Measurements from ENCODE around the gene FLACC1. TPM values are rescaled to one million over a fixed set of nuclear protein-coding genes. Genes with fewer than 3 reads are reported as not detected.

Gene FLACC1
- total RNA-seq, 4 donors from 2014 or later: 0.42 to 0.69 (median 0.59) TPM; not detected in 1

- no peak for DNase-seq (ENCODE audit: low spot score in 2 of 2)
- no peak overlapping the region for H3K4me3 ChIP-seq (ENCODE audit: low read depth, poor library complexity, severe bottlenecking)
- TF ChIP-seq CTCF (IDR thresholded peaks at IDR 0.05): no peak
- TF ChIP-seq POLR2A (IDR thresholded peaks at IDR 0.05): no peak
- 82 to 89% methylated on average over 3 of the region's 3 CpGs for WGBS, 2 donors
- intact Hi-C loops (cut with DNase I; ENCODE audit: low total_unique reads): no loop called here
Measured at GRCh38 chr2:201280191-201281040, 76.7 kb downstream of the FLACC1 start.

GRCh38 chr2:201279079-201279478 lies 78.1 kb downstream of the FLACC1 start:
- DNase-seq (ENCODE audit: low spot score in 2 of 2): no peak
- H3K4me3 ChIP-seq (ENCODE audit: low read depth, poor library complexity, severe bottlenecking): no peak overlapping the region
- TF ChIP-seq CTCF (IDR thresholded peaks at IDR 0.05) (no peak), POLR2A (IDR thresholded peaks at IDR 0.05) (no peak)
- 79 to 89% methylated on average over 1 of the region's 1 CpG for WGBS, 2 donors
- intact Hi-C loops (cut with DNase I; ENCODE audit: low total_unique reads): no loop called here

- intact Hi-C loops (cut with DNase I; ENCODE audit: low total_unique reads): no loop called here
- TF ChIP-seq POLR2A (IDR thresholded peaks at IDR 0.05) (no peak), CTCF (IDR thresholded peaks at IDR 0.05) (no peak)
- DNase-seq (ENCODE audit: low spot score in 2 of 2): no peak
- H3K4me3 ChIP-seq (ENCODE audit: low read depth, poor library complexity, severe bottlenecking): no peak overlapping the region
- WGBS, 2 donors: 89 to 93% methylated on average over 6 of the region's 6 CpGs
Measured at GRCh38 chr2:201276511-201276910, 80.6 kb downstream of the FLACC1 start.

- DNase-seq (ENCODE audit: low spot score in 2 of 2): no peak
- no peak overlapping the region for H3K4me3 ChIP-seq (ENCODE audit: low read depth, poor library complexity, severe bottlenecking)
- WGBS, 2 donors: 68 to 86% methylated on average over 5 of the region's 5 CpGs
- intact Hi-C loops (cut with DNase I; ENCODE audit: low total_unique reads): no loop called here
- TF ChIP-seq POLR2A (IDR thresholded peaks at IDR 0.05) (no peak), CTCF (IDR thresholded peaks at IDR 0.05) (no peak)
Measured at GRCh38 chr2:201275990-201276389, 81.2 kb downstream of the FLACC1 start.

GRCh38 chr2:201275069-201275468 lies 82.1 kb downstream of the FLACC1 start:
- no peak overlapping the region for H3K4me3 ChIP-seq (ENCODE audit: low read depth, poor library complexity, severe bottlenecking)
- DNase-seq (ENCODE audit: low spot score in 2 of 2): no peak
- WGBS, 2 donors: 49 to 63% methylated on average over 2 of the region's 2 CpGs
- intact Hi-C loops (cut with DNase I; ENCODE audit: low total_unique reads): no loop called here
- TF ChIP-seq POLR2A (IDR thresholded peaks at IDR 0.05) (no peak), CTCF (IDR thresholded peaks at IDR 0.05) (no peak)

All from lower leg skin (tissue), 4 donors.